SH-SY5Y (cell line): ENCODE results near the gene PVALEF.

Experiments used
- GATA2 ChIP-seq: IDR thresholded peaks from 2 replicates; pipeline ENCODE4 v1.6.1; 2011; ENCODE audit warnings: mild to moderate bottlenecking, low read depth, low read length
- GATA3 ChIP-seq: IDR thresholded peaks from 2 replicates; pipeline ENCODE4 v1.6.1; 2011; ENCODE audit warnings: low read depth, mild to moderate bottlenecking, low read length, moderate library complexity

- TF ChIP-seq GATA2 (no peak), GATA3 (no peak)
These were observed 30.7 kb downstream of the PVALEF start for GRCh38 chr17:81195941-81196495.
